GM12865 (cell line): ENCODE data around the gene HPSE2.

ENCODE experiments used
- DNase-seq: peaks from one replicate; pipeline ENCODE4 v3.0.0; 2010; ENCODE audit warnings: low read depth
- H3K4me3 ChIP-seq: 2 replicates; pipeline ENCODE4 v1.5.1; 2011; ENCODE audit warnings: mild to moderate bottlenecking, low read depth, low read length, control low read depth
- TF ChIP-seq, protein P1 (sequence below): IDR thresholded peaks from 2 replicates; pipeline ENCODE4 v1.5.1; 2011; ENCODE audit warnings: low read length, control low read depth, low read depth, inconsistent platforms; ENCODE audit not compliant: insufficient read depth; ENCODE audit errors: missing control alignments

HPSE2 gene

DNA sequence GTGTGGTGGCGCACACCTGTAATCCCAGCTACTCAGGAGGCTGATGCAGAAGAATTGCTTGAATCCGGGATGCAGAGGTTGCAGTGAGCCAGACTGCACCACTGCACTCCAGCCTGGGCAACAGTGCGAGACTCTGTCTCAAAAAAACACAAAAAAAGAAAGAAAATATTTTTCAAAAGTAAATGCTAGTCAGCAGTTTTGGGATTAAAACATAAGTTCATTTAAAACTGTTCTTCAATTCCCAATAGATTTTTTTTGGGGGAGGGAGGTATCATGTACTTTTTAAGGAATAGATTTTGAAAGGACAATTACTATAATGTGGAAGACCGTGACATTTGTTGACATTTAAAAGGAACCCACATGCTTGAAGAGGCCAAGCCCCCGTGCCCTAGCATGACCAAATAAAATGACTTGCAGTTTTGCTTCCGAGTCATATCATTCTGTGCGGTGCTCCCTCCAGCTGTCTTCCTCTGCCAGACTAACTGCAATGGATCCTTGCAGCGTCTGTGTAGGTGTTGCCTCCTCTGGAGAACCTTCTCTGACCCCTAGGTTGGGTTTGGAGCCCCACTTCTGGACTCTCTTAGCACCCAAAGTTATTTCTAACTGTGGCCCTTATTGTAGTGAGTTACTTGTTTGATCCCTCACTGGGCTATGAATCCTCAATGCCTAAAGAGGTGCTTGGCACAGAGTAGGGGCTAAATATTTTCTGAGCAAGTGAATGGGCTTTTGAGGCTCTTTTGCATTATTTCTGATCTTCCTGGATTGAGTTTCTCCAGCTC, 771.5 kb downstream of the HPSE2 start:
- DNase-seq: no peak
- TF ChIP-seq, protein P1, sequence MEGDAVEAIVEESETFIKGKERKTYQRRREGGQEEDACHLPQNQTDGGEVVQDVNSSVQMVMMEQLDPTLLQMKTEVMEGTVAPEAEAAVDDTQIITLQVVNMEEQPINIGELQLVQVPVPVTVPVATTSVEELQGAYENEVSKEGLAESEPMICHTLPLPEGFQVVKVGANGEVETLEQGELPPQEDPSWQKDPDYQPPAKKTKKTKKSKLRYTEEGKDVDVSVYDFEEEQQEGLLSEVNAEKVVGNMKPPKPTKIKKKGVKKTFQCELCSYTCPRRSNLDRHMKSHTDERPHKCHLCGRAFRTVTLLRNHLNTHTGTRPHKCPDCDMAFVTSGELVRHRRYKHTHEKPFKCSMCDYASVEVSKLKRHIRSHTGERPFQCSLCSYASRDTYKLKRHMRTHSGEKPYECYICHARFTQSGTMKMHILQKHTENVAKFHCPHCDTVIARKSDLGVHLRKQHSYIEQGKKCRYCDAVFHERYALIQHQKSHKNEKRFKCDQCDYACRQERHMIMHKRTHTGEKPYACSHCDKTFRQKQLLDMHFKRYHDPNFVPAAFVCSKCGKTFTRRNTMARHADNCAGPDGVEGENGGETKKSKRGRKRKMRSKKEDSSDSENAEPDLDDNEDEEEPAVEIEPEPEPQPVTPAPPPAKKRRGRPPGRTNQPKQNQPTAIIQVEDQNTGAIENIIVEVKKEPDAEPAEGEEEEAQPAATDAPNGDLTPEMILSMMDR: no peak
- H3K4me3 ChIP-seq: no peak overlapping the region

DNA sequence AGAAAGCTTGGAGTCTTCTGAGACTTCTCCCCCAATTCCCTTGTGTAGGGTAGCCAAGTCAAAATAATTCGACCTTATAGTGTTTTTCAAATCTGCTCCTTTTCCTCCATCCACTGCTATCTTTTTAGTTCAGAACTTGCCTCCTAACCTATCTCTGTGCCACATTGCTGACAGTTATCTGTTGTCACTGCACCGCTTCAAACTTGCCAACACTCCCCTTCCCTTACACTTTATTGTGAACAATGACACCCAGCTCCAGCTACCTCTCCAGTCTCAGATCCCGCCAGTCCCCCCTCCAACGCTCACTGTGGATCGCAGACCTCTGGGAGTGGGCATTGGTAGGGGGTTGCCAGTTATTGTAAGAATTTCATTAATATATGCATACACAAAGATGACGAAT, 772.6 kb downstream of the HPSE2 start:
- DNase-seq: no peak
- no peak overlapping the region for H3K4me3 ChIP-seq
- TF ChIP-seq, protein P1: no peak

DNA sequence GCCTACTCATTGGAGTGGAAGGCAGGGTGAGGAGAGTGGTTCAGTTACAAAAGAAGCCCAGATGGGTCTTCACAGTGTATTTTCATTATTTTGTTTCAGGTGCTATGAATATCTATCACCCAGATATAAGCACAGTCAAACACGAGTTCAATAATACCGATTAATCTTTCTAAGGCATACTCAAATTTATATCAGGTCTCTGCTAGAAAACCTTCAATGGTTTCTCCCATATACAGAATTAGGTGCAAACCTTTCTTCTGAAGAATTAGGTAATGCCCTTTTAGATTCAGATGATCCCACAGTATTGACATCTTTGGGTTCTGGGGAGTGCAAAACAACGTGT, 774.2 kb downstream of the HPSE2 start:
- H3K4me3 ChIP-seq: no peak overlapping the region
- no peak for DNase-seq
- TF ChIP-seq, protein P1: no peak

DNA sequence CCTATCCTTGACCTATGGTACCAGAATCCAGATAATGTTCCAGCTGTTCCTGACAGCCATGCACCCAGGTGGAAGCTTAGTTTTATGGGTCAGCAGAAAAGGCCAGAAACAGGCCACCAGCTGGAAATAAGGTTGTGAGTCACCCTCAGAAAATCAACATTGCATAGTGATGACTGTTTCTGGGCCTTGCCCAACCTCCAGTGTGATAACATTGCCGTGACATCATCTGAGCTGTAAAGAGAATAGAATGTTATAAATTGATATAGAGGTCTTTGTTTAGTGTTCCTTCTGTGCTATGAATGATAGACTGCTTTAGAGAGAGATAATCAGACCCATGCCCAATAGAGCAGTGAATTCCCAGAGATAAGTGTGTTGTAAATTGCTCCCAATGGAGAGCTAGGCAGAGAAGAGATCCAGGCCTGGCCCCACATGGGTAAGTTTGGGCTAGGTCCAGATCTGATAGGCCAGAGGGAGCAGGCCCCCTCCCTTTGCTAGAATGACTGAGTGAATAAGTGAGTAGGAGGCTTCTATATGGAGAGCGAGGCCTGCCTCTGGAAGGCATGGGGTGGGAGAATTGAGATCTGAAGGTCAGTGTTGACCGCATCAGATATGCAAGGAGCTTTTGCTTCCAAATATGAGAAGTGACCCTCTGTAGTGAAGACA, 774.7 kb downstream of the HPSE2 start:
- H3K4me3 ChIP-seq: no peak overlapping the region
- no peak for DNase-seq
- TF ChIP-seq, protein P1: no peak

DNA sequence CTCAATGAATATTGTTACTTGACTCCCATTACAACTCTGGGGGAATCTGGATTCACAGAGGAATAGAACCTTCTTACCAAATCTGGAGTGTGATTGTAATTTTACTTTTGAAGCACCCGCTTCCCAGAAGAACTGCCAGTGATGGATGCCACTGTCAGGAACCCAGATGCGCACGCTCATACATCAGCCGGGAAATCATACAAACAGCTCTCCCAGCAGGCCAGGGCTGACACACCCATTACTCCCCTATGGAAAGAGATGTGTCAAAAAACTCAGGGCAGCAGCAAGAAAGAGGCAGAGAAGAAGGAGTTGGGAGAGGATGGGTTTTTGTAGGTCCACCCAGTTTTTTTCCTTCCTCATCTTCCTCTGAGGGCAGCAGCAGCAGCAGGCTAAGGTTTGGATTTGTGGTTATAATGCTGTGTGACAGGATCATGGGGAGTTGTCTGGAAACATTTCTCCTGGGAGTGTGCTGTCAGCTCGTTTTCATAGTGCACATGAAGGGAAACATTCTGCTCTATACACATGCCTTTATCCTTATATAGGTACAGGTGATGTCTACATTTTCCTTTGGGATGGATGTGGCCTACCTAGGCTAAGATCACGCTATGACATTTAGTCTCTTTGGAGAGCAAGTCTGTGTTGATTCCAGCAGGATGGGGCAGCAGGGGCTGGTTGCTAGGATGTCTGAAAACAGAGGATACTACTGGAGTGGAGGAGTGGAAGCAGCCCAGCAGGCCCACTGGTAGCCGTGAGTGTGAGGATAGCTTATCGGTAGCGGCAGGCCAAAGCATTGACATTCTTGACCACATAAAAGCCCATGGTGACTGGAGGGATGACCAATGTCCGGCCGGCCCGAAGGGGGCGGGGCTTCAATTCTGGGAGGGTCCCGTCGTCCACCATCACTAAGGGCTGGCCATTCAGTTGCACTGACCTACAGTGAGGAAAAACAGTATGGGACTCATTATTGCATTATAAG, 776.6 kb downstream of the HPSE2 start:
- TF ChIP-seq, protein P1: no peak
- DNase-seq: no peak
- no peak overlapping the region for H3K4me3 ChIP-seq

DNA sequence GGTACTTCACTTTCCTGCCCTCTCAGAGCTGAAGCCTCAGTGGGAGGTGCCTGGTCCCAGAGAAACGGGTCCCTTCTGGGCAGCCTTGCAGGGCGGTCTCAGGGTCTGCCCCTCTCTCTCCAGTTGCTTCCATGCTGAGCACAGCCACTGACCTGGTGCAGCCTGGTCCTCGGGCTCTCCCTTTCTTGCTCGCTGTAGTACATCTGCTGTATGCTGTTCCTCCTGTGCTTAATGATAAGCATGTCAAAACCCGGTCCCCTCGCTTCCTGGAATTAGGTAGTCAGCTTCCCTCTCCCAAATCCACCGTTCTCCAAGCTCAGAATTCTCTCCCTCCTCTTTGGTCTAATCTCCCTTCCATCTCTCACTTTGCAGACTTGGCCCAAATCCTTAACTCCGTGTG, 777.9 kb downstream of the HPSE2 start:
- DNase-seq: no peak
- no peak overlapping the region for H3K4me3 ChIP-seq
- TF ChIP-seq, protein P1: no peak
